HepG2 (cell line): ENCODE data around the gene TRERF1. TPM values are rescaled to one million over a fixed set of nuclear protein-coding genes. Genes with fewer than 3 reads are reported as not detected.

ENCODE experiments used
- ATAC-seq: fragments of 200-7000 bp; cut with Tn5 transposase; 3 replicates; pipeline ENCODE4 v1.9.1; 2020; ENCODE audit warnings: mild to moderate bottlenecking, moderate library complexity
- BruUV-seq: library from RNA; stranded (reverse); fragments of 400-500 nt; replicated peaks from 2 replicates; lab custom pipeline; 2021; lab: Mats Ljungman, UMichigan
- CTCF ChIA-PET: fragments of 300-600 bp; formaldehyde crosslinking; extraction: SDS; loops from one replicate; lab custom pipeline; 2021; ENCODE audit warnings: low total read pairs, inconsistent platforms, low intra/inter-chr PET ratio; lab: Yijun Ruan, JAX
- POLR2A ChIA-PET: fragments of 350-600 bp; sonication (Branson Sonifier 250); formaldehyde crosslinking; loops from one replicate; lab custom pipeline; 2020; ENCODE audit warnings: antibody characterized with exemption, inconsistent platforms; lab: Yijun Ruan, JAX
- DNase-seq: peaks from one replicate; pipeline ENCODE4 v3.0.0-alpha.2; 2015; ENCODE audit warnings: low spot score
- FAIRE-seq: peaks from 3 replicates; lab custom pipeline; 2011; peaks lifted over from hg19 to GRCh38; lab: Jason Lieb, UNC
- H2AFZ ChIP-seq: one replicate; pipeline ENCODE4 v1.6.1; 2011; ENCODE audit warnings: low read length, inconsistent platforms
- H3K27ac ChIP-seq: fragments of 300-600 bp; 3 replicates; pipeline ENCODE4 v1.8.0; 2011; ENCODE audit warnings: mixed run types, mild to moderate bottlenecking, mixed read lengths, low read length, inconsistent platforms; ENCODE audit not compliant: insufficient read depth; ENCODE audit errors: extremely low read length
- H3K27me3 ChIP-seq, 2 experiments: fragments of 200-600 bp in 1 of 2; 2 replicates in 1 of 2; 3 replicates in 1 of 2; pipeline versions ENCODE4 v1.6.0 to v1.8.0; 2011; ENCODE audit warnings: low read length in 2 of 2, mild to moderate bottlenecking in 2 of 2, moderate library complexity in 2 of 2, inconsistent platforms in 1 of 2; ENCODE audit not compliant: insufficient read depth in 2 of 2, control insufficient read depth in 1 of 2
- H3K36me3 ChIP-seq, 2 experiments: fragments of 200-600 bp in 1 of 2; replicated peaks in 1 of 2; 2 replicates in 1 of 2; 3 replicates in 1 of 2; pipeline versions ENCODE4 v1.5.1 to v1.8.0; 2011; ENCODE audit warnings: low read length in 2 of 2, inconsistent platforms in 1 of 2; ENCODE audit not compliant: insufficient read depth in 2 of 2, control insufficient read depth in 1 of 2
- H3K4me1 ChIP-seq: 2 replicates; pipeline ENCODE4 v1.5.1; 2012; ENCODE audit warnings: low read length, inconsistent platforms; ENCODE audit not compliant: insufficient read depth
- H3K4me2 ChIP-seq: 2 replicates; pipeline ENCODE4 v1.6.0; 2011; ENCODE audit warnings: low read depth, low read length, inconsistent platforms
- H3K4me3 ChIP-seq, 3 experiments: fragments of 200-600 bp in 1 of 3; sonication (generic), shearing (Covaris generic) in 1 of 3; replicated peaks in 1 of 3; 2 replicates each; pipeline ENCODE4 v1.5.1; 2011 to 2016; ENCODE audit warnings: low read length in 3 of 3, inconsistent platforms in 2 of 3, low read depth in 2 of 3, mild to moderate bottlenecking in 2 of 3, control low read depth in 1 of 3, mixed read lengths in 1 of 3; ENCODE audit not compliant: insufficient read depth in 1 of 3
- H3K79me2 ChIP-seq: one replicate; pipeline ENCODE4 v1.6.1; 2011; ENCODE audit warnings: low read length, inconsistent platforms; ENCODE audit not compliant: insufficient read depth
- H3K9ac ChIP-seq: 2 replicates; pipeline ENCODE4 v1.6.0; 2011; ENCODE audit warnings: mild to moderate bottlenecking, low read depth, low read length, inconsistent platforms; ENCODE audit not compliant: insufficient read depth
- H3K9me3 ChIP-seq: 2 replicates; pipeline ENCODE4 v1.5.1; 2012; ENCODE audit warnings: mild to moderate bottlenecking, low read length
- H4K20me1 ChIP-seq: 2 replicates; pipeline ENCODE4 v1.6.0; 2011; ENCODE audit warnings: inconsistent platforms, mild to moderate bottlenecking, low read length, moderate library complexity; ENCODE audit not compliant: insufficient read depth
- EHMT2 ChIP-seq: fragments of 200-600 bp; sonication (generic); IDR thresholded peaks from 2 replicates; pipeline ENCODE4 v1.7.0; 2017; ENCODE audit warnings: antibody characterized with exemption, low read depth, low read length, borderline replicate concordance
- FOSL2 ChIP-seq: sonication (generic); formaldehyde crosslinking; IDR thresholded peaks from 2 replicates; pipeline ENCODE4 v1.4.0; 2020; ENCODE audit warnings: missing genetic modification reagents
- HNF4A ChIP-seq: sonication (generic); formaldehyde crosslinking; IDR thresholded peaks from 2 replicates; pipeline ENCODE4 v1.4.0; 2020; ENCODE audit warnings: missing genetic modification reagents
- JUNB ChIP-seq: sonication (generic); formaldehyde crosslinking; IDR thresholded peaks from 2 replicates; pipeline ENCODE4 v1.8.0; 2022; ENCODE audit warnings: missing genetic modification reagents, mild to moderate bottlenecking, borderline replicate concordance
- KLF6 ChIP-seq: IDR thresholded peaks from 2 replicates; pipeline ENCODE4 v1.8.0; 2016; ENCODE audit warnings: missing biosample characterization, missing genetic modification reagents
- SALL2 ChIP-seq: sonication (generic); formaldehyde crosslinking; IDR thresholded peaks from 2 replicates; pipeline ENCODE4 v1.8.1; 2023; ENCODE audit warnings: mild to moderate bottlenecking, missing genetic modification reagents, inconsistent platforms
- ZFX ChIP-seq: sonication (generic); formaldehyde crosslinking; IDR thresholded peaks from 2 replicates; pipeline ENCODE4 v1.4.0; 2020; ENCODE audit warnings: mild to moderate bottlenecking, low read depth, missing genetic modification reagents, moderate library complexity
- WGBS: methylation state at CpG from one replicate; pipeline ENCODE4 v1.1.6; 2017; ENCODE audit warnings: low lambda C conversion rate; 5-methylcytosine and 5-hydroxymethylcytosine counted together
- in situ Hi-C: cut with HindIII; loops from 2 replicates; pipeline ENCODE4 v1.10.0; 2017; ENCODE audit warnings: low pct_unique_long_range_greater_than_20kb; ENCODE audit not compliant: extremely low pct_ligation_motif_present
- intact Hi-C: fragments of 100-400 bp; cut with micrococcal nuclease; formaldehyde crosslinking; loops from one replicate; pipeline ENCODE4 v1.10.0; 2022; ENCODE audit not compliant: unreplicated experiment
- polyA plus RNA-seq, 8 experiments: library from polyadenylated mRNA; depleted of rRNA in 3 of 8; stranded (reverse) in 7 of 8; unstranded in 1 of 8; fragments of >200 nt; fragmentation: Illumina TruSeq in 4 of 8; extraction: Trizol in 4 of 8; gene quantifications; 2 replicates each; pipeline versions ENCODE4 v1.2.1 to v1.2.3, GENCODE V29; 2011 to 2016; ENCODE audit warnings: low read depth in 4 of 8, missing spikeins in 1 of 8, mixed read lengths in 1 of 8; ENCODE audit not compliant: insufficient read depth in 1 of 8
- total RNA-seq, 5 experiments: library from RNA; depleted of rRNA; stranded (reverse); fragments of >200 nt; fragmentation: Illumina TruSeq; extraction: Trizol; gene quantifications; 2 replicates each; pipeline ENCODE4 v1.2.3, GENCODE V29; 2016; ENCODE audit warnings: low read depth in 1 of 5
- TF ChIP-seq, protein P1 (sequence below): sonication (generic); formaldehyde crosslinking; IDR thresholded peaks from 2 replicates; pipeline ENCODE4 v1.5.0; 2020; ENCODE audit warnings: mild to moderate bottlenecking, missing genetic modification reagents
- TF ChIP-seq, protein P2 (sequence below): sonication (generic); formaldehyde crosslinking; IDR thresholded peaks from 2 replicates; pipeline ENCODE4 v1.4.0; 2020; ENCODE audit warnings: missing genetic modification reagents, borderline replicate concordance
- TF ChIP-seq, protein P3 (sequence below): IDR thresholded peaks from 2 replicates; pipeline ENCODE4 v1.4.0; 2020; ENCODE audit warnings: mild to moderate bottlenecking, missing genetic modification reagents

TRERF1 gene
- total and polyA plus RNA-seq, 2 of the 13 experiments (the other 11 are each of a cell fraction or from before 2014, with no cell fraction given), result 0.02 TPM; not detected in 1

DNA sequence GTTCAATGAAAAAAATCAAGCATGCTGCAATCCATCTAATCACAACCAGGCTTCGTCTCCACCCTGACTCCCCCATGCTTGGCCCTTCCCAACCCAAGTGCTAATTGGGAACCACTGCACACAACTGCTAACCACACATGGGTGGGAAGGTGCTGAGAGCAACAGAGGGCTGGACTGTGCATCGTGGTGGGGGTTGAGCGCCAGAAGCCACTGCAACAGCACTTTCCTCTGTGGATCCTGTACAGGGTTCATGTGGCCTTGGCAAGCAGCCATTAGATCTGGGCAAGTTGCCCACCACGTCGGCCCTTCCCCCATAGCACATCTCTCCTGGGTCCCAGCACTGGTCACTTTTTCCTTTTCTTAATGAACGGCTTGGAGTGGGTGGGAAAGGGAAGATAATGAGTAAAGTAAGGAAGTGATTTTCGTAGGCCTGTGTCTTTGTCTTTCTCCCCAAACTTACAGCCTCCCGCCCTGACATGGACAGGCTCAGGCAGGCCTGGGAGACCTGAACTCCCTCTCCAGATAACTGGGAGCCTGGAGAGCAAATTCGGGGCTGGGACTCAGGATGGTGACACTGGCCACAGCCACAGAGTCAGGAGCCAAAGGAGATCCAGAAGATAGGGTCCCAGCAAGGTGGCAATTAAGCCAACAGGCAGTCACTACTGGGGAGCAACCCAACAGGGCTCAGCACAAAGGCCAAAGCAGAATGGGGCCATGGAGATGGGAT, 199.7 kb downstream of the TRERF1 start:
- Histone ChIP-seq H3K27me3 (peaks cover 0 to 22% of the 10 kb centered on the region in 2 experiments; a peak in 2 of 5 replicates), H3K4me2 (peak overlapping the region; percentile 28), H2AFZ (no peak overlapping the region), H3K9ac (no peak overlapping the region), H3K36me3 (no peaks in the 10 kb centered on the region), H3K9me3 (no peaks in the 10 kb centered on the region), H3K79me2 (no peaks in the 10 kb centered on the region), H4K20me1 (no peaks in the 10 kb centered on the region), H3K4me1 (peaks cover 11% of the 10 kb centered on the region), H3K27ac (no peak overlapping the region), H3K4me3 (no peak overlapping the region)
- WGBS, result 10% methylated on average over 8 of the region's 9 CpGs
- BruUV-seq, result no TSS peak
- in situ Hi-C loops, result no loop called here
- DNase-seq (peak; percentile 42), ATAC-seq (peak; percentile 81), FAIRE-seq (peak; percentile 67)
- intact Hi-C loops, result no loop called here
- ChIA-PET POLR2A (no interaction called here), CTCF (no interaction called here)
- TF ChIP-seq, protein P1, sequence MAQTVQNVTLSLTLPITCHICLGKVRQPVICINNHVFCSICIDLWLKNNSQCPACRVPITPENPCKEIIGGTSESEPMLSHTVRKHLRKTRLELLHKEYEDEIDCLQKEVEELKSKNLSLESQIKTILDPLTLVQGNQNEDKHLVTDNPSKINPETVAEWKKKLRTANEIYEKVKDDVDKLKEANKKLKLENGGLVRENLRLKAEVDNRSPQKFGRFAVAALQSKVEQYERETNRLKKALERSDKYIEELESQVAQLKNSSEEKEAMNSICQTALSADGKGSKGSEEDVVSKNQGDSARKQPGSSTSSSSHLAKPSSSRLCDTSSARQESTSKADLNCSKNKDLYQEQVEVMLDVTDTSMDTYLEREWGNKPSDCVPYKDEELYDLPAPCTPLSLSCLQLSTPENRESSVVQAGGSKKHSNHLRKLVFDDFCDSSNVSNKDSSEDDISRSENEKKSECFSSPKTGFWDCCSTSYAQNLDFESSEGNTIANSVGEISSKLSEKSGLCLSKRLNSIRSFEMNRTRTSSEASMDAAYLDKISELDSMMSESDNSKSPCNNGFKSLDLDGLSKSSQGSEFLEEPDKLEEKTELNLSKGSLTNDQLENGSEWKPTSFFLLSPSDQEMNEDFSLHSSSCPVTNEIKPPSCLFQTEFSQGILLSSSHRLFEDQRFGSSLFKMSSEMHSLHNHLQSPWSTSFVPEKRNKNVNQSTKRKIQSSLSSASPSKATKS (CRISPR knock-in tag), result no peak
- no peak for TF ChIP-seq SALL2 (CRISPR knock-in tag)
- peak; percentile 60 for TF ChIP-seq HNF4A (CRISPR knock-in tag)
- TF ChIP-seq, protein P2, sequence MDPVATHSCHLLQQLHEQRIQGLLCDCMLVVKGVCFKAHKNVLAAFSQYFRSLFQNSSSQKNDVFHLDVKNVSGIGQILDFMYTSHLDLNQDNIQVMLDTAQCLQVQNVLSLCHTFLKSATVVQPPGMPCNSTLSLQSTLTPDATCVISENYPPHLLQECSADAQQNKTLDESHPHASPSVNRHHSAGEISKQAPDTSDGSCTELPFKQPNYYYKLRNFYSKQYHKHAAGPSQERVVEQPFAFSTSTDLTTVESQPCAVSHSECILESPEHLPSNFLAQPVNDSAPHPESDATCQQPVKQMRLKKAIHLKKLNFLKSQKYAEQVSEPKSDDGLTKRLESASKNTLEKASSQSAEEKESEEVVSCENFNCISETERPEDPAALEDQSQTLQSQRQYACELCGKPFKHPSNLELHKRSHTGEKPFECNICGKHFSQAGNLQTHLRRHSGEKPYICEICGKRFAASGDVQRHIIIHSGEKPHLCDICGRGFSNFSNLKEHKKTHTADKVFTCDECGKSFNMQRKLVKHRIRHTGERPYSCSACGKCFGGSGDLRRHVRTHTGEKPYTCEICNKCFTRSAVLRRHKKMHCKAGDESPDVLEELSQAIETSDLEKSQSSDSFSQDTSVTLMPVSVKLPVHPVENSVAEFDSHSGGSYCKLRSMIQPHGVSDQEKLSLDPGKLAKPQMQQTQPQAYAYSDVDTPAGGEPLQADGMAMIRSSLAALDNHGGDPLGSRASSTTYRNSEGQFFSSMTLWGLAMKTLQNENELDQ (CRISPR knock-in tag), result no peak
- TF ChIP-seq, protein P3, sequence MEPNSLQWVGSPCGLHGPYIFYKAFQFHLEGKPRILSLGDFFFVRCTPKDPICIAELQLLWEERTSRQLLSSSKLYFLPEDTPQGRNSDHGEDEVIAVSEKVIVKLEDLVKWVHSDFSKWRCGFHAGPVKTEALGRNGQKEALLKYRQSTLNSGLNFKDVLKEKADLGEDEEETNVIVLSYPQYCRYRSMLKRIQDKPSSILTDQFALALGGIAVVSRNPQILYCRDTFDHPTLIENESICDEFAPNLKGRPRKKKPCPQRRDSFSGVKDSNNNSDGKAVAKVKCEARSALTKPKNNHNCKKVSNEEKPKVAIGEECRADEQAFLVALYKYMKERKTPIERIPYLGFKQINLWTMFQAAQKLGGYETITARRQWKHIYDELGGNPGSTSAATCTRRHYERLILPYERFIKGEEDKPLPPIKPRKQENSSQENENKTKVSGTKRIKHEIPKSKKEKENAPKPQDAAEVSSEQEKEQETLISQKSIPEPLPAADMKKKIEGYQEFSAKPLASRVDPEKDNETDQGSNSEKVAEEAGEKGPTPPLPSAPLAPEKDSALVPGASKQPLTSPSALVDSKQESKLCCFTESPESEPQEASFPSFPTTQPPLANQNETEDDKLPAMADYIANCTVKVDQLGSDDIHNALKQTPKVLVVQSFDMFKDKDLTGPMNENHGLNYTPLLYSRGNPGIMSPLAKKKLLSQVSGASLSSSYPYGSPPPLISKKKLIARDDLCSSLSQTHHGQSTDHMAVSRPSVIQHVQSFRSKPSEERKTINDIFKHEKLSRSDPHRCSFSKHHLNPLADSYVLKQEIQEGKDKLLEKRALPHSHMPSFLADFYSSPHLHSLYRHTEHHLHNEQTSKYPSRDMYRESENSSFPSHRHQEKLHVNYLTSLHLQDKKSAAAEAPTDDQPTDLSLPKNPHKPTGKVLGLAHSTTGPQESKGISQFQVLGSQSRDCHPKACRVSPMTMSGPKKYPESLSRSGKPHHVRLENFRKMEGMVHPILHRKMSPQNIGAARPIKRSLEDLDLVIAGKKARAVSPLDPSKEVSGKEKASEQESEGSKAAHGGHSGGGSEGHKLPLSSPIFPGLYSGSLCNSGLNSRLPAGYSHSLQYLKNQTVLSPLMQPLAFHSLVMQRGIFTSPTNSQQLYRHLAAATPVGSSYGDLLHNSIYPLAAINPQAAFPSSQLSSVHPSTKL (CRISPR knock-in tag), result peak; percentile 36; the same call in 1 of the 2 replicates
- TF ChIP-seq FOSL2 (CRISPR knock-in tag), result 0 out of 2 replicates have a peak, but pooled peaks have one; percentile 8
- TF ChIP-seq ZFX (CRISPR knock-in tag), result no peak
- peak; percentile 42; the same call in 1 of the 2 replicates for TF ChIP-seq EHMT2
- no peak for TF ChIP-seq JUNB (CRISPR knock-in tag)
- no peak for TF ChIP-seq KLF6 (CRISPR knock-in tag)
